Stomach (tissue), 19 donors: ENCODE results near the gene GLP2R. TPM values are rescaled to one million over a fixed set of nuclear protein-coding genes. Genes with fewer than 3 reads are reported as not detected.
"Not testable (repeated sequence)": the region's sequence is repeated elsewhere in the genome, so short reads cannot be mapped to it uniquely, and the experiment has no call there.

ENCODE experiments used
- DNase-seq, 2 donors: peaks; one replicate each; pipeline versions ENCODE4 v3.0.0 to v3.0.0-alpha.2; 2013 to 2019
- H3K27ac ChIP-seq, 5 donors: fragments of 200-600 bp in 4 of 5; sonication (generic) in 4 of 5; one replicate each; pipeline ENCODE4 v1.5.1; 2013 to 2019; ENCODE audit warnings: mild to moderate bottlenecking in 1 of 5, moderate library complexity in 1 of 5
- H3K27me3 ChIP-seq, 3 donors: fragments of 200-600 bp; sonication (generic); one replicate each; pipeline ENCODE4 v1.5.1; 2017 to 2019; ENCODE audit warnings: mixed run types in 1 of 3
- H3K36me3 ChIP-seq, 4 donors: fragments of 200-600 bp; sonication (generic); 1 replicate in 3 of 4; 2 replicates in 1 of 4; pipeline ENCODE4 v1.5.1; 2016 to 2019
- H3K4me1 ChIP-seq, 4 donors: fragments of 200-600 bp; sonication (generic); one replicate each; pipeline ENCODE4 v1.5.1; 2016 to 2019
- H3K4me3 ChIP-seq, 4 donors: fragments of 200-600 bp; sonication (generic) in 3 of 4; one replicate each; pipeline ENCODE4 v1.5.1; 2016 to 2019; ENCODE audit warnings: mild to moderate bottlenecking in 1 of 4
- H3K9me3 ChIP-seq, 4 donors: fragments of 200-600 bp; sonication (generic); one replicate each; pipeline ENCODE4 v1.5.1; 2016 to 2019
- EP300 ChIP-seq: sonication (generic); formaldehyde crosslinking; IDR thresholded peaks from one replicate; pipeline ENCODE4 v1.6.1; 2017; ENCODE audit warnings: antibody characterized with exemption
- POLR2A ChIP-seq, 4 donors: fragments of 450-650 bp; IDR thresholded peaks; one replicate each; pipeline ENCODE4 v1.6.1; 2016; ENCODE audit warnings: antibody characterized with exemption in 4 of 4, control low read depth in 2 of 4, mild to moderate bottlenecking in 1 of 4, moderate library complexity in 1 of 4
- POLR2AphosphoS5 ChIP-seq, 3 donors: sonication (generic); formaldehyde crosslinking; IDR thresholded peaks; one replicate each; pipeline ENCODE4 v1.6.1; 2016; ENCODE audit warnings: antibody characterized with exemption in 3 of 3
- WGBS, 5 donors: extraction: QIAGEN DNeasy Blood & Tissue Kit in 3 of 5; methylation state at CpG; one replicate each; pipeline versions ENCODE4 v1.1.5 to v1.1.7; 2013 to 2018; 5-methylcytosine and 5-hydroxymethylcytosine counted together
- intact Hi-C: fragments of 100-400 bp; cut with DNase I; formaldehyde crosslinking; loops from one replicate; pipeline ENCODE4 v1.15.1; 2023; ENCODE audit warnings: low total_unique reads
- long read RNA-seq, 10 donors: transcript quantifications; one replicate each; lab custom pipeline, GENCODE V29; 2026
- polyA plus RNA-seq, 3 donors: library from polyadenylated mRNA; stranded (reverse); fragments of 200-250 nt; gene quantifications; one replicate each; pipeline ENCODE4 v1.2.3, GENCODE V29; 2013
- total RNA-seq, 5 donors: library from RNA; depleted of rRNA; stranded (reverse); fragments of >200 nt; gene quantifications; one replicate each; pipeline versions ENCODE4 v1.1.0 to v1.2.3, GENCODE V29; 2014 to 2016
- TF ChIP-seq, protein P1 (sequence below), 7 experiments: fragments of 450-650 bp in 4 of 7; fragments of 200-600 bp in 3 of 7; sonication (generic) in 3 of 7; IDR thresholded peaks; one replicate each; pipeline ENCODE4 v1.5.1; 2016 to 2019; ENCODE audit warnings: antibody characterized with exemption in 7 of 7, control low read depth in 2 of 7, mild to moderate bottlenecking in 1 of 7
- donor health status: healthy with polysubstance abuse.
- donor health status: Bipolar disorder and iron deficiency.
- donor health status: healthy.

The GLP2R gene, protein sequence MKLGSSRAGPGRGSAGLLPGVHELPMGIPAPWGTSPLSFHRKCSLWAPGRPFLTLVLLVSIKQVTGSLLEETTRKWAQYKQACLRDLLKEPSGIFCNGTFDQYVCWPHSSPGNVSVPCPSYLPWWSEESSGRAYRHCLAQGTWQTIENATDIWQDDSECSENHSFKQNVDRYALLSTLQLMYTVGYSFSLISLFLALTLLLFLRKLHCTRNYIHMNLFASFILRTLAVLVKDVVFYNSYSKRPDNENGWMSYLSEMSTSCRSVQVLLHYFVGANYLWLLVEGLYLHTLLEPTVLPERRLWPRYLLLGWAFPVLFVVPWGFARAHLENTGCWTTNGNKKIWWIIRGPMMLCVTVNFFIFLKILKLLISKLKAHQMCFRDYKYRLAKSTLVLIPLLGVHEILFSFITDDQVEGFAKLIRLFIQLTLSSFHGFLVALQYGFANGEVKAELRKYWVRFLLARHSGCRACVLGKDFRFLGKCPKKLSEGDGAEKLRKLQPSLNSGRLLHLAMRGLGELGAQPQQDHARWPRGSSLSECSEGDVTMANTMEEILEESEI
- total RNA-seq: 10 to 100 TPM in 1 of 5 donors, 1 to 10 TPM in 4; 1.2 to 15.4 (median 5.1) TPM
- 1 to 10 TPM in 2 of 3 donors, under 1 TPM in 1; 0.40 to 9.8 (median 6.4) TPM for polyA plus RNA-seq
- long read RNA-seq, donor 1: 0 reads
- long read RNA-seq, donor 2: 0 reads
- long read RNA-seq, donor 3: 0 reads
- long read RNA-seq, donor 4: 0 reads
- long read RNA-seq, donor 5: 0 reads
- long read RNA-seq, donor 6: 0 reads
- long read RNA-seq, donor 7: 0 reads
- long read RNA-seq, donor 8: 0 reads
- long read RNA-seq, donor 9: 0 reads
- long read RNA-seq, donor 10: 0 reads

DNA sequence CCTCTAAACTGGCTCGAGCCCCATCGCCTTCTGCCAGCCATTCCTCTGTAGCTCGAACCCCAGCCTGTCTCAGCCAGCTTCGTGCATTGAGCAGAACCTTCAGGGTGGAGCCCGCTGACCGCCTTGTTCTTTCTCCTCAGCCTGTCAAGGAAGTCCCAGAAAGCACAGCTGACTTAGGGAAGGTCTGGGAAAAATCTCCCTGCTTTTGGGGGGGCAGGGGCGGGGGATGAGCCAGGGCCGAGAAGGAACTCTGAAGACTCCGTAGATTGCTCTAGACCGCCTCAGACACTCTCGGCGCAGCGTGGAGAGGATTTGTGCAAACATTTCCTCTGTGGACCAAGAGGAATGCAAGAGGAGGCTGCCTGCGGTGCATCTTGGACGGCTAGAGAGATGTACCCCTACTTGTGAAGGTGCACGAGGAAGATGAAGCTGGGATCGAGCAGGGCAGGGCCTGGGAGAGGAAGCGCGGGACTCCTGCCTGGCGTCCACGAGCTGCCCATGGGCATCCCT is at the start of gene GLP2R:
TSS of gene GLP2R (plus strand) at position 284 of the 510 bp plus-strand sequence. CDS start at position 424, 140 bp downstream.
- Histone ChIP-seq H3K9me3 (no peaks in the 10 kb centered on the region), H3K4me1 (peaks cover 0 to 26% (median 6%) of the 10 kb centered on the region in 4 donors), H3K27ac (peak within 1 kb of the TSS in 2 of 5 donors; percentile 22 to 26), H3K27me3 (peaks cover 0 to 22% (median 0%) of the 10 kb centered on the region in 3 donors), H3K36me3 (no peaks in the 10 kb centered on the region), H3K4me3 (peak within 1 kb of the TSS in 3 of 4 donors; percentile 8 to 11 (median 9))
- DNase-seq: peak in 1 of 2 donors; percentile 53
- intact Hi-C loops: no loop called here
- TF ChIP-seq POLR2A (IDR thresholded peaks at IDR 0.05) (no peak), EP300 (no peak), POLR2AphosphoS5 (IDR thresholded peaks at IDR 0.05) (no peak)
- TF ChIP-seq, protein P1, sequence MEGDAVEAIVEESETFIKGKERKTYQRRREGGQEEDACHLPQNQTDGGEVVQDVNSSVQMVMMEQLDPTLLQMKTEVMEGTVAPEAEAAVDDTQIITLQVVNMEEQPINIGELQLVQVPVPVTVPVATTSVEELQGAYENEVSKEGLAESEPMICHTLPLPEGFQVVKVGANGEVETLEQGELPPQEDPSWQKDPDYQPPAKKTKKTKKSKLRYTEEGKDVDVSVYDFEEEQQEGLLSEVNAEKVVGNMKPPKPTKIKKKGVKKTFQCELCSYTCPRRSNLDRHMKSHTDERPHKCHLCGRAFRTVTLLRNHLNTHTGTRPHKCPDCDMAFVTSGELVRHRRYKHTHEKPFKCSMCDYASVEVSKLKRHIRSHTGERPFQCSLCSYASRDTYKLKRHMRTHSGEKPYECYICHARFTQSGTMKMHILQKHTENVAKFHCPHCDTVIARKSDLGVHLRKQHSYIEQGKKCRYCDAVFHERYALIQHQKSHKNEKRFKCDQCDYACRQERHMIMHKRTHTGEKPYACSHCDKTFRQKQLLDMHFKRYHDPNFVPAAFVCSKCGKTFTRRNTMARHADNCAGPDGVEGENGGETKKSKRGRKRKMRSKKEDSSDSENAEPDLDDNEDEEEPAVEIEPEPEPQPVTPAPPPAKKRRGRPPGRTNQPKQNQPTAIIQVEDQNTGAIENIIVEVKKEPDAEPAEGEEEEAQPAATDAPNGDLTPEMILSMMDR (IDR thresholded peaks at IDR 0.05): no peak
- WGBS, 5 donors: 54 to 63% (median 55%) methylated on average over 18 to 21 of the region's 21 CpGs

DNA sequence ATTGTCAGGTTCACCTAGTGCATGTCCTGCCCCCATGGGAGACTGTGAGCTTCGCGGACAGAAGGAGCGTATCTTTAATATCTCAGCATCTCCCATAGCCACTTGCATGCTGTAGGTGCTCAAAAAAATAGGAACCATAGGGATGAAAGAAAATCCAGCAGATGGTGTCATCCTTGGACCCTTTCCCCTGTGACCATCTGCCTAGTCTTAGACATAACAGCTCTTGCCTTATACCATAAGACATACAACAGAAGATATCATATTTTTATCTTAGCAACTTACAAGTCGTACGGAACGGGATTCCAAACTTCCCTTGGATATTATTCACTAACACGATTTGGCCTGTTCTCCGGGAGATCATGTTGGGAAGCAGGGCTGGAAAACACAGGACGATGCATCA is 48.8 kb upstream of the GLP2R start:
- TF ChIP-seq EP300: no peak
- TF ChIP-seq, protein P1 (IDR thresholded peaks at IDR 0.05): no peak
- Histone ChIP-seq H3K9me3 (no peaks in the 10 kb centered on the region), H3K4me3 (no peak overlapping the region), H3K27me3 (peaks cover 0 to 12% (median 0%) of the 10 kb centered on the region in 3 donors), H3K4me1 (no peaks in the 10 kb centered on the region), H3K27ac (no peak overlapping the region), H3K36me3 (no peaks in the 10 kb centered on the region)
- intact Hi-C loops: no loop called here
- no peak for DNase-seq
- WGBS, 5 donors: 86 to 95% (median 89%) methylated on average over 9 of the region's 9 CpGs

DNA sequence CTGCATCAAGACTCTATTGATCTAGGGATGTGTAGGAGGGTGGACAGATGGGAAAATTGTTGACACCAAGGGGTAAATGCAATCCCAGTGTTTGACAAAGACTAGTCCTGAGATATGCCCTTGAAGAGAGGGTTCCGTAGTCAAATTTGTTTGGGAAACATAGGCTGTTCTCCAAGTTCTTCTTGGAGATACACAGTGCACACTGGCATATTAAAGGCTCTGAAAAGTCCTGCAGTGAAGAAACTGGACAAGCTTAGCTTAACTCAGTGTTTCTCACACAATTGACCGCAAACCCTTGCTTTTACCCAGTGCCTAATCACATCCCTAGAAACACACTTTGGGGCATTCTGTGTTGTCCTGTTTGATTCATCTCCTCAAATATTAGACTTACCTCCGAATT is 45.2 kb upstream of the GLP2R start:
- 80 to 89% (median 86%) methylated on average over 3 of the region's 3 CpGs for WGBS, 5 donors
- Histone ChIP-seq H3K4me1 (no peaks in the 10 kb centered on the region), H3K4me3 (no peak overlapping the region), H3K27me3 (peaks cover 0 to 20% (median 0%) of the 10 kb centered on the region in 3 donors), H3K36me3 (no peaks in the 10 kb centered on the region), H3K9me3 (no peaks in the 10 kb centered on the region), H3K27ac (no peak overlapping the region)
- TF ChIP-seq POLR2AphosphoS5 (IDR thresholded peaks at IDR 0.05) (no peak), POLR2A (IDR thresholded peaks at IDR 0.05) (no peak), EP300 (no peak)
- TF ChIP-seq, protein P1 (IDR thresholded peaks at IDR 0.05): no peak
- intact Hi-C loops: no loop called here
- no peak for DNase-seq

DNA sequence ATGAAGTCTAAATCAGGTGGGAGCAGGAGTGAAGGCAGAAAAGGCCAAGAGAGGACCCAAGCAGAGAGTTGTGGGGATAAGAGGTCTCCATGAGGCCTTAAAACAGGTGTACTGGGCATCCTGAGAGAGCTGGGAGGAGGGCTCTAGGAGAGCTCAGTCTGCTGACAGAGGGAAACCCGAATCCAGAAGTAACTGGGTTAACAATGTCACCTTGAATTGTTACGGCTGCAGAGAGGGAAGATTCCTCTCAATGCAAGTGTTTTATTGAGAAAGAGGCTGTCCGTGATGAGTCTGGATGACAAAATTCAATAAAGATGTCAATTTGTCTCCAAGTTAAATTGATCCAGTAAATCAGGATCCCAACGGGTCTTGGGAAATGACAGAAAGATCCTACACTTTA is 42.7 kb upstream of the GLP2R start:
- no peak overlapping the region for H3K27ac ChIP-seq
- no peaks in the 10 kb centered on the region for H3K9me3 ChIP-seq
- TF ChIP-seq POLR2AphosphoS5 (IDR thresholded peaks at IDR 0.05) (no peak), EP300 (no peak), POLR2A (IDR thresholded peaks at IDR 0.05) (no peak)
- TF ChIP-seq, protein P1 (IDR thresholded peaks at IDR 0.05): no peak
- 64 to 80% (median 76%) methylated on average over 4 of the region's 4 CpGs for WGBS, 5 donors
- no peaks in the 10 kb centered on the region for H3K4me1 ChIP-seq
- DNase-seq: no peak
- intact Hi-C loops: no loop called here
- peaks cover 0 to 14% (median 0%) of the 10 kb centered on the region in 3 donors for H3K27me3 ChIP-seq
- H3K4me3 ChIP-seq: no peak overlapping the region
- H3K36me3 ChIP-seq: no peaks in the 10 kb centered on the region

DNA sequence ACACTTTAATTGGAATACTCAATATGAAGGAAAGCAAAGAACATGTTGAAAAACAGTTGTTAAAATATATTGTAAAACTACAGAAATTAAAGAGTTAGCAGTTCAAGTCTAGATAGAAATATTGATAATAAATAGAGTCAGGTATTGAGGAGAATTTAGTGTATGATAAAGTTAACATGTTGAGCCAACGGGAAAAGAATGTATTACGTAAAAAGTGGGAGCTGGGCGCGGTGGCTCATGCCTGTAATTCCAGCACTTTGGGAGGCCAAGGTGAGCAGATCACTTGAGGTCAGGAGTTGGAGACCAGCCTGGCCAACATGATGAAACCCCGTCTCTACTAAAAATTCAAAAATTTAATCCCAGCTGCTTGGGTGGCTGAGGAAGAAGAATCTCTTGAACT is 42.3 kb upstream of the GLP2R start:
- peaks cover 0 to 14% (median 0%) of the 10 kb centered on the region in 3 donors for H3K27me3 ChIP-seq
- H3K36me3 ChIP-seq, H3K4me3 ChIP-seq, H3K27ac ChIP-seq, intact Hi-C loops, H3K9me3 ChIP-seq, H3K4me1 ChIP-seq, DNase-seq: not testable (repeated sequence)
- WGBS, 5 donors: 89 to 94% (median 91%) methylated on average over 5 of the region's 5 CpGs
